GM19238 (cell line): ENCODE results near the gene DUS4L.

Source experiments
- DNase-seq: peaks from one replicate; pipeline ENCODE4 v3.0.0; 2011; ENCODE audit warnings: low spot score; ENCODE audit not compliant: insufficient read length

The DUS4L gene

DNA sequence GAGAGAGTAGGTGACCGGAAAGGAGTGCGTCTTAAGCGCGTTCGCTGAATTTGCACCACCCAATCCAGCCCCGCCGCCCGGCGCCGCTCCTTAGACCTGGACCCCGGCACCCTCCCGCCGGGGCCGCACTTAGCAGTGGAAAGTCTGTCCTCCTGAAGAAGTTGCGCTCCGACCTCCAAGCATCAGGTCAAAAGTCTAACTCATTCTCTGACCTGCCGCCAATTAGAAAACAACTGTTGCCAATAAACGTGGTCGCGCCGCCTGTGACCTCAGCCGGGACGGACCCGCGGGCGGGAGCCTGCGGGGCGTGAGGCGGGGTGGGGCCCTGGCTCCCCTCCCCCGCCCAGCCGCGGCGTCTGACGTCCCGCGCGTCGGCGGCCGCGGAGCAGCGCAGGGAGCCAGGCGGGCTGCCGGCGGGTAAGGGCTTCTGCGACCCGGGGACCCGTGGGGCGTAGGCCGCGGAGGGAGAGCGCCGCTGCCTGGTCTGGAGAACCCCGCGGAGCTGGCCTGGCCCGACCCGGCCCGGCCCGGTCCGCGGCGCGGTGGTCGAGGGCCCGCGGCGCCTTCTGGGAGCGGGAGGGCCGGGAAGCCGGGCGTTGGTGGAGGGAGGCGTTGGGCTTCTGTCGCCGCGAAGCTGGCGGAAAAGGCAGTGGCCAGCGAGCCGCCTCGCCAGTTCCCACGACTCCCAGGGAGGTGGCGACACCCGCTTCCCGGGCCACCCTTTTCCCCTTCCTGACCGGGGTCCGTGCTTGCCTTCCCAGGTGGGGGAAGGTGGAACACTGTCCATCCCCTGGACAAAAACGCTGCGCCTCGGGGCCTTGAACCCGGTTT lies 16.3 kb downstream of the DUS4L start, which contains the start of gene BCAP29:
BCAP29 (plus strand) TSS at position 362 of the 831 bp plus-strand sequence. CDS start 527 bp downstream, outside the sequence.
- peak; percentile 68 for DNase-seq

GRCh38 chr7:107580716-107581383 lies 17.1 kb downstream of the DUS4L start:
- no peak for DNase-seq

- DNase-seq: no peak
These were observed 17.7 kb downstream of the DUS4L start for GRCh38 chr7:107581387-107582013.

DNA sequence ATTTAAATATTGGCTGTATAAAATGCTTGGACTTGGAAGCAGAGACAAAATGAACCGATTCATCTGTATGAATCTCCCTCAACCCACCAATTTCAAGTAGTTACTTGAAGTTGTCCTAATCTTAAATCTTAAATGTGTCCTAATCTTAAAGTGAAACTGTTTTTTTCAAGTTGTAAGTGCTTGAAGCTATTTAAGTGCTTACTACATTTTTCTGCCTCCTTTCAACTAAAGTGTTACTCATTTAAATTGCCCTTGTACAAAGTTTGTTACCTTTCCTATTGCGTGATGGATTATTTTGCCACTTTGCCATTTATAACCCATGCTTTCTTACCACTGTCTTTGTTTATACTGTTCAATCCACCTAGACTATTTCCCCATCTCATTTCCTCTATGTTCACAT lies 19.1 kb downstream of the DUS4L start:
- no peak for DNase-seq

- no peak for DNase-seq
These were observed 20.9 kb downstream of the DUS4L start for GRCh38 chr7:107584716-107585115.

DNA sequence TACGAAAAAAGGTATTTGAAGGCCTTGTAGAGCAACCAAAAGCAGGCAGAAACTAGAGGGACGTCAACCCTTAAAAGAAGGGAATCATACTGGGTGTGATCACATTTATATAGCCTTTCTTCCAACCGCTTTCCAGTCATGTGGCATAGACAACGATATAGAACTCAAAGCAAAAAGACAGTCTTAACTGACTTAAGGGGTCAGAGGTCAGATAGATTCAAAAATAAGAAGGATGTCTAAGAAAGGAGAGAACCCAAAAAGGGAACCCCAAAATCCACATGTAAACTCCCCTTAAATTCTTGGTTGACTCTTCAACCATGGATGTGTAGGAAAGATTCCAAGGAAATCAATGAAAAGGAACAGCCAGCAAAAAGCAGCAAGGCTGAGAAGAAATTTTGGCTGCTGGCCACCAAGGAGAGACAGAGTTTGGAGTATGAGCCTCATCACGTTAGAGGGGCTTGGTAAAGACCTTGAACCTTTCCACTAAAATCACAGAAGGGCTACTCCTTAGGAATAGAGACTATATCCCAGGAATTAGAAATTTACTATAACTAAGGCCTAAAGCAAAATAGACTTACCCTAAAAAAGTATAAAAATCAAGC lies 24.9 kb downstream of the DUS4L start:
- DNase-seq: no peak

GRCh38 chr7:107591421-107591820 lies 27.6 kb downstream of the DUS4L start:
- no peak for DNase-seq

GRCh38 chr7:107592361-107593024 lies 28.7 kb downstream of the DUS4L start:
- no peak for DNase-seq

- no peak for DNase-seq
These were observed 29.2 kb downstream of the DUS4L start for GRCh38 chr7:107593025-107593410.

- no peak for DNase-seq
These were observed 31.4 kb downstream of the DUS4L start for GRCh38 chr7:107594961-107595737.

- DNase-seq: no peak
These were observed 33.3 kb downstream of the DUS4L start for GRCh38 chr7:107596881-107597581.

GRCh38 chr7:107597582-107597916 lies 33.8 kb downstream of the DUS4L start:
- no peak for DNase-seq

DNA sequence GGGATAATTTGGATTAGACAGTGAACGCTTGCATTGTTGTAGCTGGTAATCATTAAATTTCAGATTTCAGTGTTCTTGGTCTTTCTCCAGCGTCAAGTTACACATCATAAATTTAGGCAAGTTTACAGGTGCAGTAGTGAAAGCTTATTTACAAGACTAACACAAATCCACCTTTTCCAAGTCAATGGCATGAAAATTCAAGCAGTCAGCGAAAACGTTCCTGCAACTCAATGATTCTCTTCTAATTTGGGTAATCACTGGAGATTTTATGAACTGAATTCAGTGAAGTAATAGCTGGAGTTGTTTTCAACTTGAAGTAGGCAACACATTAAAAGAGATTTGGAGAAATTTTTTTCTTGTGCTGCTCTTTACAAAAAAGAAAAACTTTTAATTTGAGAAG lies 34.2 kb downstream of the DUS4L start:
- no peak for DNase-seq

DNA sequence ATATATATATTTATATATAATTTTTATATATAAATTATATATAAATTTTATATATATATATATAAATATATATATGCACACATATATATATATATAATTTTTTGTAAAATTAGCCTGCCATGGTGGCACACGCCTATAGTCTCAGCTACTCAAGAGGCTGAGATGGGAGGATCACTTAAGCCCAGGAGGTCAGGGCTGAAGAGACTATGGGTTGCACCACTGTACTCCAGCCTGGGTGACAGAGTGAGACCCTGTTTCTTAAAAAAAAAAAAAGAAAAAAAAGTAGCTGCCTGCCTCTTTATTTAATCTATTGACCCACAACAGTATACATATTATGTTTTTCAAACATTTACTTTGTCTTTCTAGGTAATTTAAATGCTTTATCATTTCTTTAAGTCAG lies 35.5 kb downstream of the DUS4L start:
- no peak for DNase-seq

- DNase-seq: no peak
These were observed 37.0 kb downstream of the DUS4L start for GRCh38 chr7:107600816-107601215.

GRCh38 chr7:107605218-107605815 lies 41.5 kb downstream of the DUS4L start:
- DNase-seq: no peak

- DNase-seq: no peak
These were observed 42.5 kb downstream of the DUS4L start for GRCh38 chr7:107606303-107606702.

- no peak for DNase-seq
These were observed 46.1 kb downstream of the DUS4L start for GRCh38 chr7:107609811-107610261.

DNA sequence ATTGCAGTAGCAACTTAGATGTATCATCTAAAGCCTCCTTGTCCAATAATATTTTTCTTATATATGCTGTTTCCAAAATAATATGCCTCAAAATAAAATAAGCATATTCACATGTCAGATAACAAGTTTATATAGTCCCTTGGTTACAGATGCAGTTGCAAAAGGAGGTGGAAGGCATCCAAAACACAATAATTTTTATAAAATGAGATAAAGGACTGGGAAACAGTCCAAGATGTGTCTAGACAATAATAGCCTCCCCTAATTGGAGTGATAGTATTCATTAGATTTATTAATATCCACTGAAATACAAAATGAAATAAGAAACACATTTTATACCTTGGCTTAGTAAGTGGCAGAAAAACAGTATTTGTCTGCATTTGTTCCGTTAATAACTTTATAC lies 46.6 kb downstream of the DUS4L start:
- no peak for DNase-seq

DNA sequence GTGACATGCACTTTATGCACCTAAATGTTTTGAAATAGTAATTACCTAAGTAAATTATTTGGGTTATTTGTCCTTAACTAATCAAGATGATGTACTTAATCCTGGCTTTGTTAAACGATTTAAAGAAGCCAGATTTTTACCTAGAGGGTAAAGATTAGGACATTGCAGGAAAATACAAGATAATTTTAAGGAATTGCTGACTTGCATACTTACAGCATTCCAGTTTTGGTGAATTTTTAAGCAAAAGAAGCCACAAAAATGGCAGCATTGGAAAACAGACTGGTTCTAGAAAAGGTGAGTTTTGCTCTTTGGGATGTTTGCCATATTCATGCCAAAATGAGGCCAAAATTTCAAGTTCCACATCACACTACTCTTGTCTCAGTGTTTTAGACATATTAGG lies 49.7 kb downstream of the DUS4L start:
- no peak for DNase-seq
